Measurements from ENCODE around the gene CHRNE. TPM values are rescaled to one million over a fixed set of nuclear protein-coding genes. Genes with fewer than 3 reads are reported as not detected.

The CHRNE gene
- total and polyA plus RNA-seq, 2 of the 13 experiments (the other 11 are each of a cell fraction or from before 2014, with no cell fraction given), result 0.53 to 0.59 TPM

- TF ChIP-seq MLX (CRISPR knock-in tag; IDR thresholded peaks at IDR 0.05) (no peak; the same call in 1 of the 2 replicates), ZMYM4 (CRISPR knock-in tag; IDR thresholded peaks at IDR 0.05) (peak; percentile 44; the same call in 1 of the 2 replicates), NCOA2 (CRISPR knock-in tag; IDR thresholded peaks at IDR 0.05) (peak; percentile 43; the same call in 1 of the 2 replicates), KLF13 (CRISPR knock-in tag; IDR thresholded peaks at IDR 0.05) (no peak), ADNP (CRISPR knock-in tag; IDR thresholded peaks at IDR 0.05) (no peak), ZNF530 (CRISPR knock-in tag; IDR thresholded peaks at IDR 0.05; ENCODE audit: low read depth) (no peak), ATF5 (CRISPR knock-in tag; IDR thresholded peaks at IDR 0.05; ENCODE audit: low read depth) (no peak), GATA4 (IDR thresholded peaks at IDR 0.05; ENCODE audit: borderline replicate concordance, low read depth) (no peak), ZNF383 (CRISPR knock-in tag; IDR thresholded peaks at IDR 0.05; ENCODE audit: borderline replicate concordance) (no peak), ZNF207 (IDR thresholded peaks at IDR 0.05; ENCODE audit: borderline replicate concordance) (no peak), E2F2 (CRISPR knock-in tag; IDR thresholded peaks at IDR 0.05; ENCODE audit: borderline replicate concordance) (no peak), IRF1 (CRISPR knock-in tag; IDR thresholded peaks at IDR 0.05; ENCODE audit: low read depth) (no peak), ZNF142 (CRISPR knock-in tag; IDR thresholded peaks at IDR 0.05) (0 out of 2 replicates have a peak, but pooled peaks have one; percentile 59), ZBTB14 (CRISPR knock-in tag; IDR thresholded peaks at IDR 0.05) (0 out of 2 replicates have a peak, but pooled peaks have one; percentile 37), ZNF704 (CRISPR knock-in tag; IDR thresholded peaks at IDR 0.05; ENCODE audit: borderline replicate concordance) (no peak), ZKSCAN8 (CRISPR knock-in tag; IDR thresholded peaks at IDR 0.05; ENCODE audit: borderline replicate concordance) (0 out of 2 replicates have a peak, but pooled peaks have one; percentile 33), ISL2 (CRISPR knock-in tag; IDR thresholded peaks at IDR 0.05) (no peak), ERF (CRISPR knock-in tag; IDR thresholded peaks at IDR 0.05) (peak; percentile 38; the same call in 1 of the 2 replicates)
These were observed 5.4 kb upstream of the CHRNE start (continued) for GRCh38 chr17:4908301-4908700.
